ENCODE results near the gene MYO1E. TPM values are rescaled to one million over a fixed set of nuclear protein-coding genes. Genes with fewer than 3 reads are reported as not detected.

The MYO1E gene
- total RNA-seq, 2 experiments from 2014 or later: 1.5 to 26.5 TPM

- H3K79me2 ChIP-seq (ENCODE audit: insufficient read depth, low read depth, low read length): no peaks in the 10 kb centered on the region
- no peak overlapping the region for H2AFZ ChIP-seq (ENCODE audit: low read length)
- no peak for DNase-seq (ENCODE audit: low spot score)
- POLR2A ChIA-PET: interaction anchor here (0.6 to 2.7 kb wide), 2 partner anchors 14 to 230 kb away, joined by 3 to 19 read pairs; no protein-coding TSS in a partner anchor
- CTCF ChIA-PET (ENCODE audit: unreplicated experiment): no interaction called here
- H3K4me3 ChIP-seq (ENCODE audit: low read depth, low read length, poor library complexity, severe bottlenecking): no peak overlapping the region
- H3K36me3 ChIP-seq (ENCODE audit: insufficient read depth, low read length): no peaks in the 10 kb centered on the region
- BruUV-seq (replicated peaks): no TSS peak
- H3K27ac ChIP-seq (ENCODE audit: low read depth, low read length, poor library complexity, severe bottlenecking): no peak overlapping the region
- TF ChIP-seq EZH2phosphoT487 (IDR thresholded peaks at IDR 0.05; ENCODE audit: borderline replicate concordance, low read depth, low read length) (no peak), CTCF (conservative IDR thresholded peaks at IDR 0.05; ENCODE audit: low read length) (no peak)
- no peaks in the 10 kb centered on the region for H3K9me2 ChIP-seq (ENCODE audit: insufficient read depth, low read length)
- no peaks in the 10 kb centered on the region for H4K20me1 ChIP-seq (ENCODE audit: insufficient read depth, low read length)
- no peaks in the 10 kb centered on the region for H3K4me1 ChIP-seq (ENCODE audit: insufficient read depth, low read length, poor library complexity, severe bottlenecking)
- H3K4me2 ChIP-seq (ENCODE audit: low read length): no peak overlapping the region
- no peaks in the 10 kb centered on the region for H3K9me3 ChIP-seq (ENCODE audit: low read length)
- intact Hi-C loops (cut with micrococcal nuclease; ENCODE audit: unreplicated experiment): no loop called here
These were observed 12.5 kb upstream of the MYO1E start for GRCh38 chr15:59385171-59385570.

- H3K27ac ChIP-seq (ENCODE audit: low read depth, low read length, poor library complexity, severe bottlenecking): no peak overlapping the region
- no peaks in the 10 kb centered on the region for H3K79me2 ChIP-seq (ENCODE audit: insufficient read depth, low read depth, low read length)
- H4K20me1 ChIP-seq (ENCODE audit: insufficient read depth, low read length): no peaks in the 10 kb centered on the region
- intact Hi-C loops (cut with micrococcal nuclease; ENCODE audit: unreplicated experiment): no loop called here
- H3K9me3 ChIP-seq (ENCODE audit: low read length): no peaks in the 10 kb centered on the region
- no peak for TF ChIP-seq EZH2phosphoT487 (IDR thresholded peaks at IDR 0.05; ENCODE audit: borderline replicate concordance, low read depth, low read length)
- no peak for TF ChIP-seq CTCF (conservative IDR thresholded peaks at IDR 0.05; ENCODE audit: low read length)
- H3K4me2 ChIP-seq (ENCODE audit: low read length): no peak overlapping the region
- BruUV-seq (replicated peaks): no TSS peak
- H3K4me1 ChIP-seq (ENCODE audit: insufficient read depth, low read length, poor library complexity, severe bottlenecking): no peaks in the 10 kb centered on the region
- POLR2A ChIA-PET: interaction anchor here (0.6 to 2.7 kb wide), 8 partner anchors 8 to 597 kb away, joined by 3 to 19 read pairs (median 4); no protein-coding TSS in a partner anchor
- DNase-seq (ENCODE audit: low spot score): no peak
- CTCF ChIA-PET (ENCODE audit: unreplicated experiment): no interaction called here
- no peak overlapping the region; the same call in 1 of the 2 replicates for H2AFZ ChIP-seq (ENCODE audit: low read length)
- no peaks in the 10 kb centered on the region for H3K9me2 ChIP-seq (ENCODE audit: insufficient read depth, low read length)
- no peak overlapping the region for H3K4me3 ChIP-seq (ENCODE audit: low read depth, low read length, poor library complexity, severe bottlenecking)
- H3K36me3 ChIP-seq (ENCODE audit: insufficient read depth, low read length): no peaks in the 10 kb centered on the region
These were observed 11.8 kb upstream of the MYO1E start for GRCh38 chr15:59384507-59384906.

DNA sequence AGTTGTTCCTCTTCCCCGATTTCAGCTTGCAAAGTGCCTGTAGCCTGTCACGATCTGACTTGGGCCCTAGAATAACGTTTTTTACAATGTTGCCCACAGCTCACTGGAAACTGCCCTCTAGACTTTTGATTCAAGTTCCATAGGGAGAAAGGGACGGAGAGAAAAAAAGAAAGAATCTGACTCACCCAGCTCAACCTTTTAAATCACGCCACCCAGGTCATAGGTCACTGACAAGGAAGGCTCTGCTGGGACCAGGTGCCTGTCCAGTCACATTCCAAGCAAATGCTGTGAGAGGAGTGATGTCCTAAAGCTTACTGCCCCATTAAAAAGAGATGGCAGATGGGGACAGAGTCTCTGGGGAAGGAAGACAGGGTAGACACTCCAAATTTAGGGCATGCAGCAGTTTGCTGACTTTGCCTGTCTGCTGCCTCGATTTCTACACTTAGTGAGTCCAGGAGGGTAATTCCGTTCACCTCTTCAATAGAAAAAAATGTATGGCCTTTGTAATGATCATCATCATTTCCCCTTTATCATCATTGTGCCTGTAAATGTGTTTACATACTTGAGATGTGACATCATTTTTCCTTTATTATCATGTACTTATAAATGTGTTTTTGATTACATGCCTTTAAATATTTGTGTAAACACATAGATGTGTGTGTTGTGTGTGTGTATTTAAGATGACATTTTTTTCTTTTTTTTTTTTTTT, 8.4 kb upstream of the MYO1E start:
- ChIA-PET POLR2A (interaction anchor here (0.6 to 1.5 kb wide), 3 partner anchors 14 to 32 kb away, joined by 3 to 8 read pairs (median 3); no protein-coding TSS in a partner anchor), CTCF (ENCODE audit: unreplicated experiment) (no interaction called here)
- no peak overlapping the region for H3K4me2 ChIP-seq (ENCODE audit: low read length)

More for the DNA sequence above, 8.4 kb upstream of the MYO1E start:
- H4K20me1 ChIP-seq (ENCODE audit: insufficient read depth, low read length): no peaks in the 10 kb centered on the region
- H3K79me2 ChIP-seq (ENCODE audit: insufficient read depth, low read depth, low read length): no peaks in the 10 kb centered on the region
- H3K27ac ChIP-seq (ENCODE audit: low read depth, low read length, poor library complexity, severe bottlenecking): no peak overlapping the region
- H3K4me3 ChIP-seq (ENCODE audit: low read depth, low read length, poor library complexity, severe bottlenecking): no peak overlapping the region
- H2AFZ ChIP-seq (ENCODE audit: low read length): no peak overlapping the region
- no peaks in the 10 kb centered on the region for H3K9me2 ChIP-seq (ENCODE audit: insufficient read depth, low read length)
- H3K9me3 ChIP-seq (ENCODE audit: low read length): no peaks in the 10 kb centered on the region
- TF ChIP-seq EZH2phosphoT487 (IDR thresholded peaks at IDR 0.05; ENCODE audit: borderline replicate concordance, low read depth, low read length) (no peak), CTCF (conservative IDR thresholded peaks at IDR 0.05; ENCODE audit: low read length) (no peak)
- H3K4me1 ChIP-seq (ENCODE audit: insufficient read depth, low read length, poor library complexity, severe bottlenecking): peaks cover 17% of the 10 kb centered on the region
- no peak for DNase-seq (ENCODE audit: low spot score)
- no peaks in the 10 kb centered on the region for H3K36me3 ChIP-seq (ENCODE audit: insufficient read depth, low read length)
- intact Hi-C loops (cut with micrococcal nuclease; ENCODE audit: unreplicated experiment): no loop called here
- BruUV-seq (replicated peaks): no TSS peak

Measured in OCI-LY7 (cell line).